H1 (cell line): ENCODE results near the gene DTWD2.

Experiments
- EP300 ChIP-seq, 2 experiments: IDR thresholded peaks; 1 replicate in 1 of 2; 2 replicates in 1 of 2; pipeline ENCODE4 v1.6.1; 2011 to 2012; ENCODE audit warnings: low read depth in 2 of 2, low read length in 2 of 2, mild to moderate bottlenecking in 2 of 2, borderline replicate concordance in 1 of 2, inconsistent platforms in 1 of 2, moderate library complexity in 1 of 2
- POLR2AphosphoS5 ChIP-seq: IDR thresholded peaks from 2 replicates; pipeline ENCODE4 v1.6.1; 2011; ENCODE audit warnings: low read depth, low read length

GRCh38 chr5:118981783-118982182 lies 6.6 kb downstream of the DTWD2 start:
- TF ChIP-seq POLR2AphosphoS5 (no peak), EP300 (IDR thresholded peaks at IDR 0.05; ENCODE audit: borderline replicate concordance in 1 of 2, low read depth in 2 of 2, low read length in 2 of 2) (no peak)
